ENCODE measurements around the gene SMAD6.

The SMAD6 gene

DNA sequence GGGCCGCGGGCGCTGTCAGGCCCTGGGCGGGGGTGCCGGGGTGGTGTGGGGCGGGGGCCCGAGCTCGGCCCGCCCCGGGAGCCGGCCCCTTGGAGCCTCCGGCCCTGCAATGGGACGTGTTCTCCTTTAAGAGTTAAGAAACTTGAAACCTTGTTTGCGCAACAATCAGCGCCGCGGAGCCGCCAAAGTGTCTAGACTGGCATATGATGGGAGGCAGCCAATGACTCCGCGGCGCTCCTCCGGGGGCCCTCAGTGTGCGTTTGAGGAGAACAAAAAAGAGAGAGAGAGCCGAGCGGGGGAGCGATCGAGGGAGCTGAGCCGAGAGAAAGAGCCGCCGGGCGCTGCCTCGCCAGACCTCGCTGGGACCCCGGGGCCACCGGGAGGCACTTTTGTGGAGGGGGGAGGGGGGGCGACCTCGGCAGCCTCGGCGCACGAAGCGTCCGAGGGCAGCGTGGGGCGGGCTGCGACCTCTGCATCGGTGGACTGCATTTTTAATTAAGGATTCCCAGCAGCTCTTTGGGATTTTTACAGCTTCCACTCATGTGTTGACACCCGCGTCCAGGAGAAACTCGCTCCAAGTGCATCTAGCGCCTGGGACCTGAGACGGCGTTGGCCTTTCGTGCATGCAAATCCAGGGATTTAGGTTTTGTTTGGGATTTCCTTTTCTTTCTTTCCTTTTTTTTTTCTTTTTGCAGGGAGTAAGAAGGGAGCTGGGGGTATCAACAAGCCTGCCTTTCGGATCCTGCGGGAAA lies at the start of gene SMAD6:
Gene SMAD6, plus strand, starts transcription at position 202 of the 752 bp plus-strand sequence. CDS start 1,023 bp downstream, outside the sequence.
- DNase-seq = peak; percentile 86

DNA sequence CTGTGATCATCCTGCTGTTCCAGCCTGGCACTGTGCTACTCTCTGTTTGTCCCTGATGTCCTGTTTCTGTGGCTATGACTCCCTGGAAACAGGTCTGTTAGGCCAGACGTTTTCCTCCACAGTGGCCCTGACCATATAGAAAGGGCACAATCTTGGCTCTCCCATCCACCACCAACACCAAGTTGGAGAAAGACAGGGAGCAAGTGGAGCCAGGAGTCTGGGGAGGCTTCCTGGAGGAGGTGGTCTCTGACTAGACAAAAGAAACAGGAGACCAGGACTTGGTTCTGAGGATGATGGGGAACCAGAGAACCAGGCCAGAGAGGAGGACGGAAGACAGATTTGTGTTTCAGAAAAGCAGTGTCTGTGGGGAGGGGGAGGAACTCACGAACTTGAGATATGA lies 49.2 kb upstream of the SMAD6 start:
- no peak for DNase-seq

DNA sequence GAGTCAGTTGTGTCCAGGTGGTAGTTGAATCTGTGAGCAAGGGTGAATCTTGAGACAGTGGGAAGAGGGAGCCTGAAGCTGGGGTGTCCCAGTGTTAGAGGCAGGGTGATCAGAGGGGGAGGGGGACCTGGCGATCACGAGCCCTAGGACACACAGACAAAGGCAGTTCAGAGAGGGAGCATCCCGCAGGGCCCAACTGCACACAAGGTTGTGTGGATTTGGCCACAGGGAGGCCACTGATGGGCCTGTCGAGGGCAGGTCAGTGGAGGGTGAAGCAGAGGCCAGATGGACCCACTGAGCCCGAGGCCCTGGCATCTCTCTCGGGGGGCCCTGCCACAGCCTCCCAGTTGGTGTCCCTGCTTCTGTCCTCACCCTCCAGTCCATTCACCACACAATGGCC lies 48.6 kb upstream of the SMAD6 start:
- no peak for DNase-seq

DNA sequence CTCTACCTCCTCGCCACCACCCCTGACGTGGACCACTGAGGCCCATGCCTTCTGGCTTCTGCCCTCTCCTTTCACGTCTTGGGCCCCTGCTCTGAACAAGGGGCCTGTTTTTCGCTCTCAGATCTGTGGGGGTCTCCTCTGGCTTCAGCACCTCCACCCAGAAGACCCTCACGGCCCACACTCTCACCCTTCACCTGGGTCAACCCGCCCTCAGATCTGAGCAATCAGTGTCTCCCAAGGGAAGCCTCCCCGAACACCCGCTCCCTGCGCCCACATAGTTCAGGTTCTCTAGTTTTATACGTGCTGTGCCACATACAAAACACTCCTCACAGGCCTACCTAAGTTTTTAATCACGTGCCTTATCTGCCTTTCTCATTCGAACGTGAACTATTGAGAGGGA lies 48.2 kb upstream of the SMAD6 start:
- no peak for DNase-seq

DNA sequence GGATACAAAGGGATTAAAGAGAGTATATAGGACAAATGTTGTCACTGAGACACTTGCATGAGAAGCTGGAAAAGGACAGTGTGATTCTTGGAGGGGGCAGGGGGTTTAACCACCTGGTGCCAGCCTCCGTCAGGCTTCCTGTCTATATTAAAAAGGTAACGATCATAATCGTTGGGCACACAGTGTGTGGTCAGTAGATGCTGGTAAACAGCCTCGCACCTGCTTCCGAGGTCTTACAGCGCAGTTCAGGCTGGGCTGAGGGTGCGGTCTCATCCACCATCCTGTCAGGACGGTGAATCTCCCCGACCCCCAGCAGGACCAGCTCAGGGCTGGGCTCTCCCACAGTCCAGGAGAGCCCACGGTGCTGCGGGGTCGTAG lies 47.7 kb upstream of the SMAD6 start:
- DNase-seq = no peak

DNA sequence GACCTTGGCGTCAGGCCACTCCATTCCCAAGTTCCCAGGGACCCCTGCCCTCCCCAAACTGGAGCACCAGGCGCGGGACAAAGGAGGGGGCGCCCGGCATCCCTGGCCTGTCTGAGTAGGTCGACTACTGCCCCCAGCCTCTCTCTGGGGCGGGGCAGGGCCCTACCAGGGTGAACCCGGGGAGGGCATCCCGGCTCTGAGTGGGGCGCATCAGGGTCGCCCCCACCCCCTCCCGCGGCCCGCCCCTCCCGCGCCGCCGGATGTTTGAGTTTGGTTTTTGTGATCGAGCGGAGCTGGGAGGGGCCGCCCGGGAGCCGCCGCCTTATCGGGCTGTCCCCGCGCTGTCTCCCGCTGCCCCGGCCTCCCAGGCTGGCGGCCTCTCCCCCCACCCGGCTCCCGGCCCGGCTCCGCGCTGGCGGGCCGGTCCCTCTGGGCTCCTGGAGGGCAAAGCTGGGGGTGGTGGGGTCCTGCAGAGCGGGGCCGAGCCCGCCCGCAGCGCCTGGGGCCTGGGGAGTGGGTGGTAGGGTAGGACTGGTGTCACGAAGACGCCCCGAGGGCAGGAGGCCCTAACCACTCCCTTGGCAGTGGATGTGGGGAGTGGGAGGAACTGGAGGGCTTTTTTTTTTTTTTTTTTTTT lies 47.2 kb upstream of the SMAD6 start:
- peak; percentile 38 for DNase-seq

DNA sequence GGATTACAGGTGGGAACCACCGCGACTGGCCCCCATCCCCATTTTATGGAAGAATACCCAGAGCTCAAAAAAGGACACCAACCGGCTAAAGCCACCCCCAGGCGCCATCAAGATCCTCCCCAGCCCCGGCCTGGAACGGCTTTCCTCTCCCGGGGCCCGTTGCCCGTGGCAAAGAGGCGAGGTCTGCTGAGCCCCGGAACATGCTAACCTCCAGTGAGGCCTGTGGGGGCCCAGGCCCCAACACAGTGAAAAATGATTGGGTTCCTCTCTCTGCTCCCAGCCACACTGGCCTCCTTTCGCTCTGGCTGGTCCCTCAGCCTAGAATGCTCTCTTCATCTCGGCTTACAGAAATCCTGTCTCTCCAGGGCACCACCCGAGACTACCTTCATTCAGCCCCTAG lies 46.5 kb upstream of the SMAD6 start:
- no peak for DNase-seq

DNA sequence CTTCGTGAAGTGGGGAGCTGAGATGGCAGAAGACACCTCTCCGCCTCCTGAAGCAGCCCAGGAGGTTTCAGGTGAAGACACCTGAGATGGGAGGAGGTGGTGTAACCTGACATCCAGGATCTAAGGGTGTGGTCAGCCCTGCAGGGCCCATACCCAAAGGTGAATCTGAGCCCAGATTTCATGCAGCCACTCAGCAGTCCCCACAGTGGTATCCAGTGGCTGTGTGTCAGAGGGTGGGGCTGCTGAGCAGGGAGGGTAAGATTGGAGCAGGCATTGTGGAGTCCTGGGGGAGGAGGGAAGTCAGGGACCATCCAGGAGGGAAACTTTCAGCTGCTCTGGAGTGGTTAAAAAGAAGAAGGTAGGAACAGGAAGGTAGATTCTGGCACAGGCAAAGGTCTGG lies 46.0 kb upstream of the SMAD6 start:
- no peak for DNase-seq

DNA sequence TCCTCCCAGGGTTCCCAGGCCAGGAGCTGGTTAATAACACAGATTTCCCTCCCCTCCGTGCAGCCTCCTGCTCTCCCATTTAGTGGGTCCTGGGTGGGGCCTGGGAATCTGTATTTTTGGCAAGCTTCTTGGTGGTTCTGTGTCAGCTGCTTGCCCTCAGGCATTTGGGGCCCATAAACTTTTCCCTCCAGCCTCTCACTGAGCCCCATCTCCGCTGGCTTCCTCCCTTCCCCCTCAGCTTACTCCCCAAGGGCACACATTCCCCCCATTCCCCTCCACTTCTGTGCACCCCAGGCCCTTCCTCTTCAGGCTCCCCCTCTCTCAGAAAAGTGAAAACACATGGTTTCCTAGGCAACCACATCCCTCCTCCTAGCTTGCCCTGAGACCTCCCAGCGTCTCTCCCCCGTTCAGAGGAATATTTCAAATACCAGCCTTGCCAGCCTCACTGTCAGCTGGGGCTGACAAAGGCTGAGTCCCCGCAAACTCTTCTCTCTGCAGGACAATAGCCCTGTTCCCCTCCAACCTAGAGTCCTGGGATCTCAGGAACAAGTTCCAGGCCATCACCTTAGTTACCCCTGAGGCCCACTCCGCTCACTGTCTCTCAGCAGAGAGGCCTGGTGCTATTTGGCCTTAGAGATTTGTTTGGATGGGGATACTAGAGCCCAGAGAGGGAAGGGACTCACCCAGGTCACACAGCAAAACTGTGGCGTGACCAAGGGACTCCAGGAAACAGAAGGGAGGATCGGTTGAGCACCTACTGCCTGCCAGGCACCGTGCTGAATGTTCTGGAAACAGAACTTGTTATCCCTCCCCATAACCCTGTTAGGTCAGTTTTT lies 44.6 kb upstream of the SMAD6 start:
- DNase-seq = no peak

DNA sequence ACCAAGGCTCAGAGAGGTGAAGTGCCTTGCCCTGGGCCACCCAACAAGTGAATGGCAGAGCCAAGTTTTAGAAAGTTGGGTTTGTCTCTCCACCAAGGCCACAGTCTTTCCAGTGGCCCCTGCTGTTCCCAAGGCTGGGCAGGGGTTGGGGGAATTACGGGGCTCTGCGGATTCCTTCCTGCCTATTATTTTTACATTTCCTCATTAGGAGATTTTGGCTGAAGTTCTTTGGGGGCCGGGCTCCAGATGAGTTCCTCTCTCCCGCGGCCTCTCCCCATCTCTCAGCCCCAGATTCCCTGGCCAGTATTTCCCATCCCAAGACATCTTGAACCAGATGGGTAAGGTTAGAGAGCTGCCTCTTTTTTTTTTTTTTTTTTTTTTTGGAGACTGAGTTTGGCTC lies 44.0 kb upstream of the SMAD6 start:
- no peak for DNase-seq

DNA sequence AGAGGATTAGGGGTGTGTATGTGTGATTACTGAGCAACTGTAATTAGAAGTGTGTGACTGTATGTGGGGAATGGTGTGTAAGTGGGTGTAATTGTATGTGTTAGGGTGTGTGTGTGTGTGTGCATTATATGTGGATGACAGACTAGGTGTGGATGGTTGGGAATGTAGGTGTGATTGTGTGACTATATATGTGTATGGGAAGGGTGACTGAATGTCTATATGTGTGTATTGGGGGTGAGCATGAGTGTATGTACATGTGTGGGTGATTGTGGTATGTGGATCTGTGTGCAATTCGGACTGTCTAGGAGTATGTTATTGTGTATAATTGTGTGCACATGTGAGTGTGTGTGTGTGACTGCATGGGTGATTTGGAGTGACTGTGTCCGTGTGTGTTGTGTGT lies 43.2 kb upstream of the SMAD6 start:
- DNase-seq = no peak

DNA sequence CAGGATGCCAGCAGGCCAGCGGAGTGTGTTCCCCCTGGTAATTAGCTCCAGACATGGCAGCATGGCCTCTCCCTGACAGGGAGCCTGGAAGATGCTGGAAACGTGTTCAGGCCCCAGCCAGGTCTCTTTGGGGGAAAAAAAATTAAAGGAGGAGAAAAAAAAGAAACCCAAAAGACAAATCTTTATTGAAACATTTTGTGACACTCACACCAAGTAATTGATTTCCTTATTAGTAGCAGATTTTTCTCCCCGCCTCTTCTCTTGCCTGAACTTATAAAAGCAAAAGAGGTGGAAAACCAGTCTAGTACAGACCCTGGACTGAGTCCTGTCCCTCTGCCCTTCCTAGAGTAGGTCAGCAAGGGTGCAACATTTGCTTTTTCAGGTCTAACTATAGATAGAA lies 42.7 kb upstream of the SMAD6 start:
- no peak for DNase-seq

DNA sequence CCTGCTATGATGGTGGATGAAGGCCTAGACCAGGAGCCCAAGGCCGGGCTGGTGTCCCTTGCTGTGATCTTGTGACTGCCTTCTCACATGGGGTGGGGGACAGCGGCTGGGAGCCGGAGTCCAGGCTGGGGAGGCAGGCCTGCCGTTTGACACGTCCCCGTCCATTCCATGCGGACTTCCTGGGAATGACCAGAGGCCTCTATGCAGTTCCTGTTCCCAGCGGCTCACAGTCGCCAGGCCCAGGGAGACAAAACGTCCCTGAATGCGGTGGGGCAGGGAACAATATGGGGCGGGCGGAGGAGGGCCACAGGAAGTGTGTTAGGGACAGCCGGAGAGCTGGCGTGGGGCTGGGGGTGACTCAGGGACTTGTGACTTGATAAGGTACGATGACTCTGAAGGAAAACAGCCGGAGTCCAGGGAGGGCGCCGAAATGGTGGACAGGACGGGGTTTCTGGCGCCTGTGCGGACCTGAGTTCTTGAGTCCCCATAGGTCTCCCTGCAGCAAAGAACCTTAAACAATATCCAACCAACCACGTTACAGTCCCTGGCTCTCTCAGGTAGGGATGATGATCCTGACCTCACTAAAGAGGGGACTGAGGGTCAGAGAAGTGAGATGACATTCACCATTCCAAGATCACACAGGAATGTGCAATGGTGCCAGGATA lies 40.5 kb upstream of the SMAD6 start:
- DNase-seq = no peak

DNA sequence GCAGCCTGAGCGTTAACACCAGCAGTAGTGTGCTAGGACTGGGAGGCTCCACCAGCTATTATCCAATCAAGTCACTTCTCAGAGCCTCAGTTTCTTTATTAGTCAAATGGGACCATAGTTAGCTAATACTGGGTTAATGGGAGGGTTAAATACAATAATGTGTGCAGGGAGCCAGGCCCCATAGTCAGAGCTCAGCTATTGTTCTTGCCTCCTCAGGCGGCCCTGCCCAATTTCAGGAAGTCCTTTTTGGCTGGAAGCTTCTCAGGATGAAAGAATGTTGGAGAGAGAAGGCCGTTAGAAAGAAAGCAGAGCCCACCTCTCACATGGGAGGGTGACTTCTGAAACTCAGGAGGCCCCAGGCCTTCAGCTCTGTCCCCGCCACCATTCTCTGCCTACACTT lies 39.5 kb upstream of the SMAD6 start:
- DNase-seq = no peak

DNA sequence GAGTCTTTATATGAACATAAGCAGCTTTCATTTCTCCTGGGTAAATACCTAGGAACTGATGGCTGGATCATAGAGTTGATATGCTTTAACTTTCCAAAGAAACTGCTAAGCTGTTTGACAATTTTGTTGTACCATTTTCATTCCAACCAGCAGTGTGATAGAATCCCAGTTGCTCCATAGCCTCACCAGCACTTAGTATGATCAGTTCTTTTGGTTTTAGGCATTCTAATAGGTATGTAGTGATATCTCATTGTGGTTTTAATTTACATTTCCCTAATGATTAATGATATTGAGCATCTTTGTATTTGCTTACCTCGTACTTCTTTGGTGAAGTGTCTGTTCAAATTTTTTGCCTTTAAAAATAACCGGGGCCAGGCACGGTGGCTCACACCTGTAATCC lies 38.4 kb upstream of the SMAD6 start:
- no peak for DNase-seq

DNA sequence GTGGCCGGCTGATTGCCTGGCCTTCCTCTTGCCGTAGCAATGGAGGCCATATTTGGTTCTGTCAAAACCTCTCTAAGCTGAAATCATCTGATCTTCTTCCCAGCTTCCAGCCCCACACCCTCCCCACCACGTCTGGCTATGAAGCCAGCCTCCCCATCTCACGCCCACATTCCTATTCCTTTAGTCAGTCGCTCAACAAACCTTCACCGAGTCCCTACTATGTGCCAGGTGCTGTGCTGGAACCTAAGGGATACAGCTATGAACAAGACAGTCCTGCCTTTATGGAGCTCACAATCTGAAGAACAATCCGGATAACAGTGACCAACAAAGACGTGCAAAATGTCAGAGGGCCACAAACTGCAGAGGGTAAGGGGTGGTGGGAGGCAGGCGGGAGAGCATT lies 31.9 kb upstream of the SMAD6 start:
- no peak for DNase-seq

DNA sequence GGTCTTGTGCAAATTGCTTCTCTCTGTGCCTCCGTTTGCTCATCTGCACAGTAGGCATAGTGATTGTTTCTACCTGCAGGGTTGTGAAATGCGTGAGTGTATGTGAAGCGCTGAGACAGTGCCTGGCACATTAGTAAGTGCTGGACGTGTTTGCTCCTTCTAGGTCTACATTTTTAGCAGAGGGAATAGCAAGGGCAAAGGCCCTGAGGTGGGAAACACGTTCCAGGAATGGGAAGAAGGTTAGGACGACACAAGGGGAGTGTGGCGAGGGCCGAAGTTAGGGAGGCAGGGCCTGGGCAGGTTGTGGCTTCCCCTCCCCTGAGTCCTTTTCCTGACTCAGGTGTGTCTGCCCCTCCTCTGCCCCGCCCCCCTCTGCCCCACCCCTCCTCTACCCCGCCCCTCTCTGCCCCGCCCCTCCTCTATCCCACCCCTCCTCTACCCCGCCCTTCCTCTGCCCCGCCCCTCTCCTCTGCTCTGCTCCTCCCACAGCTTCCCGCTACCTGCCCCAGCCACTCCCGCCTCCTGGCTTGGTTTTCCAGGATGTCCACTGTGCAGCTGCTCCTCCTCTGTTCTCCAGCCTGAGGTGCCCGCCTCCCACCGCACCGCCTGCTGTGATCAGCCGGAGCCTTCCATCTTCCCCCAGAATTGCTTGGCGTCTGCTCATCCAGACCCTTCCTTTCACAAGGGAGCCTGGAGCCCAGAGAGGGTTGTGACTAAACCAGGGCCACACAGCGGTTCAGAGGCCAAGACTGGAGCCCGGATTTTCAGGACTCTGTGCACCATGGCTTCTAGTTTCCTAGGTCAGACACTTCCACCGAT lies 31.1 kb upstream of the SMAD6 start:
- no peak for DNase-seq

DNA sequence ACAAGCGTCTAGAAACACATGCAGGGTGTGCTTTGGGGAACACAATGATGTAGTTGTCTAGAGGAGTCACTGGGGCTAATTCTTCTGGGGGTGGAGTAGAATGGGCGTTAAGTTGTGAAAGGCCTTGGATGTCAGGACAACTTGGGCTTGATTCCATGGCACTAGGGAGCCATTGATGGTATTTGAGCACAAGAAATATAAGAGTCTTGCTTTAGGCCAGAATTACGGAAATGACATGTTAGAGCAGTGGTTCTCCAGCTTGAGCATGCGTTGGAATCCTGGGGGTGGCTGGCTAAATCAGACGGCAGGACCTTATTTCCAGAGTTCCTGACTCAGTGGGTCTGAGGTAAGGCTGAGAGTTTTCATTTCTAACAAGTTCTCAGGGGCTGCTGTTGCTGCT lies 29.2 kb upstream of the SMAD6 start:
- no peak for DNase-seq

DNA sequence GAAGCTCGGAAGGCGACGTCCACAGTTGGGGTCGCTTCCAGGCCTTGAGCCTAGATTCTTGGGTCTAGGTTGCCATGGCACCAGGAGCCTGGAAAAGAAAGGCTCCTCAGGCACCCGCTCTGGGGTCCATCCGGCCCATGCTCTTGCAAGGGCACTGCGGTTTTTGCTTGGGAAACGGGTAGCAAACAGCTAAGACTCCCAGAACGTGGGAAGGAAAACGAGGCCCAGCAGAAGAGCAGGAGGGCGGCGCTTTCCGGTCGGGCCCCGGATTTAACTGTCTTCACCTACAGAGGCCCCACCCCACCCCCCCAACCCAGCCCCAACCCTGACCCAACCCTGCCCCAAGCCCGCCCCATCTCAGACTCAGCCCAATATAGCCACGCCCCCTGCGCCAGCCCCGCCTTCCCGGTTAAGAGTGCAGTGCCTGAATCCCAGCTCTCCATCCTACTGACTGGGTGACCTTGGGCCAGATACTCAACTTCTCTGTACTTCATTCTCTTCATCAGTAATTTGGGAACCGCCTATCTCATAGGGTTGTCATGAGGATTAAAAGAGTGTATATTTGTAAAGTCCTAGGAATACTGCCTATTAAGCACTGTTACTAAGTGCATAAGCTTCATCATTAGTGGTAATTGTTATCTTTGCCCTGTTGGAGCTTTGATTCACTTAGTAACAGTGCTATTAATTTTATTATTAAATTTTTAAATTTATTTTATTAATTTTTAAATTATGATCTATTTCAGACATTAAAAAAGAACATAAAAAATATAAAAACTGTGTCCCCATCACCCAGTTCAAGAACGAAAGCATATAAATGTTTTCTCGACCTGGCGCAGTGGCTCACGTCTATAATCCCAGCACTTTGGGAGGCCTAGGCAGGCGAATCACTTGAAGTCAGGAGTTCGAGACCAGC lies 28.4 kb upstream of the SMAD6 start:
- peak; percentile 72 for DNase-seq

DNA sequence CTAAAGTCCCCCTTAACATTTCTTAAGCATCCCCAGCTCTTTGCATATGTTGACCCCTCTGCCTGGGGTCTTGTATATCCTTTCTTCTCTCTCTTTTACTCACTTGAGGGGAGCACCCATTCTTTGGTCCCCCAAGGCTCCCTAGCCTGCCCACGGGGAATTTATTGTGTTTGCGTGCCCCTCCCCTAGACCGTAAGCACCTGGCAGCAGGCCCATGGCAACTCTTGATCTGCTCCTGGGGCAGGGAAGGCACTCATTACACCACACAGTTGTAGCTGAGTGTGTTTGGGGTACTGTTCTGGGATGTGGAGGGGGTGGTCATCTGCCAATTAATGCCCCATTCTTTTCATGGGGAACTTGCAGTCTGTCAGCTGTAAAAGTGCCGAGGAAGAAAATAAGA lies 27.3 kb upstream of the SMAD6 start:
- DNase-seq = no peak

DNA sequence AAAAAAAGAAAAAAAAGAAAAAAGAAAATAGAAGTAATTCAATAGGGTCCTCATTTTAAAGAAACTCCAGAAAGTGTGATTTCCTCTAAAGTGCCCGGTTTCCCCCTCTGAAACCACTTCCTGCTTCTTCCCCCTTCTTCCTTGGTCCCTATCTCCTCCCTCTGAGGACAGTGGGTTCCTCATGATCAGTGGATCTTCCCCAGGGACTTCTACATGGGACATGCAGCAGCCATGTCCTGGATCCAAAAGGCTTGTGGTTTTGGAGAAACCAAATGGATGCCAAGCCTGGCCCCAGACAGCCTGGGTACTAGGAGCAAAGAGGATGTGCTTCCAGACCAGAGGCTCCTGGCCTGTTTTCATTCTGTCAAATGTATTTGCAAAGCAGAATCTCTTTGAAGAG lies 26.6 kb upstream of the SMAD6 start:
- no peak for DNase-seq
